ENCODE data around the gene ATP10B. TPM values are rescaled to one million over a fixed set of nuclear protein-coding genes. Genes with fewer than 3 reads are reported as not detected.

The ATP10B gene
- total RNA-seq, 4 donors from 2014 or later: 63.5 to 112 (median 87.7) TPM

DNA sequence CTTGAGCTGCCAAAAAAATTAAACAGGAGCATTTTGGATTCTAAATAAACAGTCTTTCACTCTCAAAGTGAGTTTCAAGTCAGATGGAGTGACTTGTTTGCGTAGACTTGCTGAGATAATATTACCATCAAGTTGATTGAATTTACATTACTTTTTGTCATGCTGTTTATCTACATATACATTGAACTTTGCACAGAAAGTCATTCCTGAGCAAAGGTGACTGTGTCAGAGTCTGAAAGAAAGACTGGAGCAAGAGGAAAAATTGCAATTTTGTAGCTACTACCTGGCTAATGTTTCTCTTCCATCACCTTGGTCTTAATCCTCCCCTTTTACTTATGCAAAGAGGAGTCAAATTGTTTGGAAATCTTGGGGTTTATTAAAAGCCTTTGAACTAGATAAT, 251.0 kb downstream of the ATP10B start:
- peak overlapping the region in 1 of 4 donors; percentile 28 for H3K27ac ChIP-seq
- no peak for DNase-seq
- TF ChIP-seq, protein P1, sequence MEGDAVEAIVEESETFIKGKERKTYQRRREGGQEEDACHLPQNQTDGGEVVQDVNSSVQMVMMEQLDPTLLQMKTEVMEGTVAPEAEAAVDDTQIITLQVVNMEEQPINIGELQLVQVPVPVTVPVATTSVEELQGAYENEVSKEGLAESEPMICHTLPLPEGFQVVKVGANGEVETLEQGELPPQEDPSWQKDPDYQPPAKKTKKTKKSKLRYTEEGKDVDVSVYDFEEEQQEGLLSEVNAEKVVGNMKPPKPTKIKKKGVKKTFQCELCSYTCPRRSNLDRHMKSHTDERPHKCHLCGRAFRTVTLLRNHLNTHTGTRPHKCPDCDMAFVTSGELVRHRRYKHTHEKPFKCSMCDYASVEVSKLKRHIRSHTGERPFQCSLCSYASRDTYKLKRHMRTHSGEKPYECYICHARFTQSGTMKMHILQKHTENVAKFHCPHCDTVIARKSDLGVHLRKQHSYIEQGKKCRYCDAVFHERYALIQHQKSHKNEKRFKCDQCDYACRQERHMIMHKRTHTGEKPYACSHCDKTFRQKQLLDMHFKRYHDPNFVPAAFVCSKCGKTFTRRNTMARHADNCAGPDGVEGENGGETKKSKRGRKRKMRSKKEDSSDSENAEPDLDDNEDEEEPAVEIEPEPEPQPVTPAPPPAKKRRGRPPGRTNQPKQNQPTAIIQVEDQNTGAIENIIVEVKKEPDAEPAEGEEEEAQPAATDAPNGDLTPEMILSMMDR (IDR thresholded peaks at IDR 0.05): no peak
- TF ChIP-seq POLR2A (IDR thresholded peaks at IDR 0.05): no peak

DNA sequence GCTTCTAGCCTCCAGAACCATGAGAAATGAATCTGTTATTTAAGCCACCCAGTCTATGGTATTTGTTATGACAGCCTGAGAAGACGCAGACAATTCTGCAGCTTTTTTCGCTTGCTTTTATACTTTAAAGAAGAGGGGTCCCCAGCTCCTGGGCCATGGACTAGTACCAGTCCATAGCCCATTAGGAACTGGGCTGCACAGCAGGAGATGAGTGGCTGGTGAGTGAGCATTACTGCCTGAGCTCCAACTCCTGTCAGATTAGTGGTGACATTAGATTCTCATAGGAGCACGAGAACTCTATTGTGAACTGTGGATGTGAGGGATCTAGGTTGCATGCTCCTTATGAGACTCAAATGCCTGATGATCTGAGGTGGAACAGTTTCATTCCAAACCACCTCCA, 278.7 kb downstream of the ATP10B start:
- Histone ChIP-seq H3K27ac (no peak overlapping the region), H3K9me3 (no peaks in the 10 kb centered on the region), H3K27me3 (no peaks in the 10 kb centered on the region), H3K4me1 (no peaks in the 10 kb centered on the region), H3K4me3 (no peak overlapping the region), H3K36me3 (peaks cover 0 to 3% (median 0%) of the 10 kb centered on the region in 3 donors)
- TF ChIP-seq POLR2A (IDR thresholded peaks at IDR 0.05): no peak
- TF ChIP-seq, protein P1 (IDR thresholded peaks at IDR 0.05): no peak
- no peak for DNase-seq

More for the DNA sequence above, 251.0 kb downstream of the ATP10B start:
- Histone ChIP-seq H3K4me3 (no peak overlapping the region), H3K9me3 (no peaks in the 10 kb centered on the region), H3K27me3 (no peaks in the 10 kb centered on the region), H3K4me1 (peaks cover 0 to 3% (median 0%) of the 10 kb centered on the region in 4 donors), H3K36me3 (peaks cover 0 to 20% (median 0%) of the 10 kb centered on the region in 3 donors)

DNA sequence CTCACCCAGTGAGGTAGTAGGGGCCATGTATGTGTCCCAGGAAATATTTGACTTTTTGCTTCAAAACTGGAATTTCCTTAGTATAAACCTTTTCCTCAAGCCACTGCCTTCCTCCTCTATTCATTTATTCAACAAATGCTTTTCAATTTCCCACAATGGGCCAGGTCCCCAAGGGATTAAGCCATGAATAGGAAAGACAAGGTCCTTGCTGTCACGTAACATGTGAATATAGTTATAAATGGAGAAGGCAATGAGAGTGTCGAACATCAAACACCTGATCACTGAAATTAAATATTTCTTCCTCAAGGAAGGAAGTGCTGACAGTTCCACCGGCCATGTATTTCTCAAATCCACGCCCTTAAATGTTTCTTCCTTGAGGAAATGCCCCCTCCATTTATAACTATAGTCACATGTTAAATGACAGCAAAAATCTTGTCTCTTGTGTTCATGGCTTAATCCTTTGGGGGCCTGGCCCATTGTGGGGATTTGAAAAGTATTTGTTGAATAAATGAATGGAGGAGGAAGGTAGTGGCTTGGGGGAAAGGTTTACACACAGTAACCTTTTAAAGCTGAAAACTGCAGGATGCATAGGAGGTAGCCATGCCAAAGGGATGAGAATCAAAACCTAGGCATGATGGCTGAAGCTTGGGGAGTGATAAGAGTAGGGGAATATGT, 284.8 kb downstream of the ATP10B start:
- TF ChIP-seq POLR2A (IDR thresholded peaks at IDR 0.05): no peak
- TF ChIP-seq, protein P1 (IDR thresholded peaks at IDR 0.05): no peak

DNA sequence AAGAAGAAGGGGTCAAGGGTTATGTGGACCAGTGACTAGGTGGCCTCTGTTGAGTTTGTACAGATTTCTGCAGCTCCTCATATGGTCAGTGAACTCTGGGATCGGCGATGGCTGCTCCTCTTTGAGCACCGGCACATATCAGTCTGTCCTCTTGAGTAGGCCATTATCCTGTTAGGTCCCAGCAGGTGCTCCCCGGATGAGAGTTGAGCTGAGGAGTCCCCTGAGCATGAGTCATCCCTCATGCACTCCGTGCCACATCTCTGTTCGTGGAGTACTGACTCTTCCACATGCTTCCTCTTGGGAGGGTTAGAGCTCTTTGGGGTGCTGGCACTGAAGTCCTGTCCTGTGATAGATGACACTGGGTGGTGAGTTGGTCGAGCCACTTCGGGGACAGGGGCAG, 286.6 kb downstream of the ATP10B start:
- no peak overlapping the region for H3K4me3 ChIP-seq
- no peaks in the 10 kb centered on the region for H3K4me1 ChIP-seq
- no peak overlapping the region for H3K27ac ChIP-seq
- no peaks in the 10 kb centered on the region for H3K27me3 ChIP-seq
- H3K9me3 ChIP-seq: no peaks in the 10 kb centered on the region
- TF ChIP-seq, protein P1 (IDR thresholded peaks at IDR 0.05): no peak
- no peak for TF ChIP-seq POLR2A (IDR thresholded peaks at IDR 0.05)
- no peak for DNase-seq
- H3K36me3 ChIP-seq: peaks cover 0 to 12% (median 0%) of the 10 kb centered on the region in 3 donors

More for the DNA sequence above, 284.8 kb downstream of the ATP10B start:
- no peak overlapping the region for H3K4me3 ChIP-seq
- DNase-seq: no peak
- H3K27ac ChIP-seq: no peak overlapping the region
- no peaks in the 10 kb centered on the region for H3K9me3 ChIP-seq
- H3K4me1 ChIP-seq: no peaks in the 10 kb centered on the region
- no peaks in the 10 kb centered on the region for H3K27me3 ChIP-seq
- peaks cover 0 to 12% (median 0%) of the 10 kb centered on the region in 3 donors for H3K36me3 ChIP-seq

DNA sequence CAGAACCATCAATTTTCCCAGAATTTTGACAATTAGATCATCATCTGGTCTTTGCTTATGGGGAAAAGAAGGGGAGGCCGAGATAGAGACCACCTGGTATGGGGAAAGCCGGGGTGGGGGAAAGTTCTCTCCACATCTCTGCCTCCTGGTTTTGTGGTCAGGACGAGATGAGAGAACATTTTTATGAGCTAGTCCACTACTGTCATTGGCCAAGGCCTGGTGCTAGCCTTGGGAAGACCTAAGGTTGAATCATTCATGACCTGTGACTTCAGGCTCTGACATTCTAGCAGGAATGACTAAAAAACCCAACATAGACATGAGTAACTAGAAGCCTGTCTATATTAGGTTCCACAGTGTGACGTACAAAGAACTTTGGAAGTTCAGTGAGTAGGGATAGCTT, 295.2 kb downstream of the ATP10B start:
- no peak for DNase-seq
- Histone ChIP-seq H3K36me3 (no peaks in the 10 kb centered on the region), H3K4me1 (no peaks in the 10 kb centered on the region), H3K27me3 (no peaks in the 10 kb centered on the region), H3K4me3 (no peak overlapping the region), H3K9me3 (no peaks in the 10 kb centered on the region), H3K27ac (no peak overlapping the region)
- TF ChIP-seq POLR2A (IDR thresholded peaks at IDR 0.05): no peak
- TF ChIP-seq, protein P1 (IDR thresholded peaks at IDR 0.05): no peak

All from Peyer's patch (tissue), 4 donors.